Uterus (tissue), 2 donors: Measurements from ENCODE around the gene BICRA.

Source experiments
- POLR2A ChIP-seq, 2 donors: fragments of 450-650 bp; IDR thresholded peaks; one replicate each; pipeline ENCODE4 v1.6.1; 2016; ENCODE audit warnings: antibody characterized with exemption in 2 of 2, mild to moderate bottlenecking in 1 of 2, moderate library complexity in 1 of 2
- TF ChIP-seq, protein P1 (sequence below), 4 experiments: fragments of 200-600 bp in 2 of 4; fragments of 450-650 bp in 2 of 4; sonication (generic) in 2 of 4; IDR thresholded peaks; one replicate each; pipeline ENCODE4 v1.5.1; 2016 to 2019; ENCODE audit warnings: antibody characterized with exemption in 4 of 4, mild to moderate bottlenecking in 2 of 4, moderate library complexity in 1 of 4

DNA sequence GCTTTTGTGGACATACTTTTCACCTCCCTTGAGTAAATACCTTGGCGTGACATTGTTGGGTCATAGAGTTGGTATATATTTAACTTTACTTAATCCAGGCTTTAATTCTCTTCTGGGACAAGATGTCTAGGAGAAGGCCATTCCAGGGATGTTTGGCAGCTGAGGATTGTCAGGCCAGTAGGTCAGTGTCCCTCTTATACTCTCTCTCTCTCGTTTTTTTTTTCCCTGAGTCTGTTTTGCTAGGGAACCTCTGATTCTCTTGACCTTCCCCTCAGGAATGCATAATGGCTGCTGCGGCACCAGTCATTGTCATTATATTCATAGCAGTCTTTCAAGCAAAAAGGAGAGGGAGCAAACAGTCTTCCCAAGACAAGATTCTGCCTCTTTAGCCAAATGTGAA is 48.8 kb downstream of the BICRA start:
- TF ChIP-seq POLR2A (IDR thresholded peaks at IDR 0.05): no peak
- TF ChIP-seq, protein P1, sequence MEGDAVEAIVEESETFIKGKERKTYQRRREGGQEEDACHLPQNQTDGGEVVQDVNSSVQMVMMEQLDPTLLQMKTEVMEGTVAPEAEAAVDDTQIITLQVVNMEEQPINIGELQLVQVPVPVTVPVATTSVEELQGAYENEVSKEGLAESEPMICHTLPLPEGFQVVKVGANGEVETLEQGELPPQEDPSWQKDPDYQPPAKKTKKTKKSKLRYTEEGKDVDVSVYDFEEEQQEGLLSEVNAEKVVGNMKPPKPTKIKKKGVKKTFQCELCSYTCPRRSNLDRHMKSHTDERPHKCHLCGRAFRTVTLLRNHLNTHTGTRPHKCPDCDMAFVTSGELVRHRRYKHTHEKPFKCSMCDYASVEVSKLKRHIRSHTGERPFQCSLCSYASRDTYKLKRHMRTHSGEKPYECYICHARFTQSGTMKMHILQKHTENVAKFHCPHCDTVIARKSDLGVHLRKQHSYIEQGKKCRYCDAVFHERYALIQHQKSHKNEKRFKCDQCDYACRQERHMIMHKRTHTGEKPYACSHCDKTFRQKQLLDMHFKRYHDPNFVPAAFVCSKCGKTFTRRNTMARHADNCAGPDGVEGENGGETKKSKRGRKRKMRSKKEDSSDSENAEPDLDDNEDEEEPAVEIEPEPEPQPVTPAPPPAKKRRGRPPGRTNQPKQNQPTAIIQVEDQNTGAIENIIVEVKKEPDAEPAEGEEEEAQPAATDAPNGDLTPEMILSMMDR (IDR thresholded peaks at IDR 0.05): no peak
